Astrocyte of the spinal cord (primary cell): ENCODE measurements around the gene ACOT12.
A peak's percentile ranks its signal among the peaks of the same experiment; 100 is the strongest.

Experiments
- DNase-seq: peaks from one replicate; pipeline ENCODE4 v3.0.0; 2011; ENCODE audit warnings: low read depth, low spot score
- H3K4me3 ChIP-seq: 2 replicates; pipeline ENCODE4 v1.5.1; 2011; ENCODE audit warnings: low read depth, mild to moderate bottlenecking, low read length, moderate library complexity
- CTCF ChIP-seq: IDR thresholded peaks from 2 replicates; pipeline ENCODE4 v1.5.1; 2012; ENCODE audit warnings: low read depth, mild to moderate bottlenecking, low read length, inconsistent platforms
- in situ Hi-C: cut with HindIII; loops from 2 replicates; pipeline ENCODE4 v1.10.0; 2017; ENCODE audit warnings: low sequenced_read_pairs

The ACOT12 gene

GRCh38 chr5:81402192-81402930 lies 8.4 kb upstream of the ACOT12 start:
- no peak for DNase-seq
- no peak for TF ChIP-seq CTCF
- no peak overlapping the region for H3K4me3 ChIP-seq
- in situ Hi-C loops = no loop called here

- in situ Hi-C loops = no loop called here
These were observed 7.3 kb upstream of the ACOT12 start for GRCh38 chr5:81401266-81401665.

GRCh38 chr5:81400375-81400774 lies 6.4 kb upstream of the ACOT12 start:
- TF ChIP-seq CTCF = no peak
- DNase-seq = no peak
- in situ Hi-C loops = no loop called here
- H3K4me3 ChIP-seq = no peak overlapping the region

More at GRCh38 chr5:81401266-81401665, 7.3 kb upstream of the ACOT12 start:
- TF ChIP-seq CTCF = no peak
- DNase-seq = no peak
- no peak overlapping the region for H3K4me3 ChIP-seq

GRCh38 chr5:81398741-81399140 lies 4.8 kb upstream of the ACOT12 start:
- TF ChIP-seq CTCF = no peak
- in situ Hi-C loops = no loop called here
- no peak overlapping the region for H3K4me3 ChIP-seq
- DNase-seq = no peak

- H3K4me3 ChIP-seq = no peak overlapping the region
- DNase-seq = peak; percentile 34
- no peak for TF ChIP-seq CTCF
- in situ Hi-C loops = no loop called here
These were observed 3.2 kb upstream of the ACOT12 start for GRCh38 chr5:81397176-81397575.

- TF ChIP-seq CTCF = no peak
These were observed 1.3 kb upstream of the ACOT12 start for GRCh38 chr5:81395262-81395661.

More at GRCh38 chr5:81395262-81395661, 1.3 kb upstream of the ACOT12 start:
- in situ Hi-C loops = no loop called here
- no peak overlapping the region for H3K4me3 ChIP-seq
- no peak for DNase-seq
